ENCODE data around the gene RAI2.

The RAI2 gene

DNA sequence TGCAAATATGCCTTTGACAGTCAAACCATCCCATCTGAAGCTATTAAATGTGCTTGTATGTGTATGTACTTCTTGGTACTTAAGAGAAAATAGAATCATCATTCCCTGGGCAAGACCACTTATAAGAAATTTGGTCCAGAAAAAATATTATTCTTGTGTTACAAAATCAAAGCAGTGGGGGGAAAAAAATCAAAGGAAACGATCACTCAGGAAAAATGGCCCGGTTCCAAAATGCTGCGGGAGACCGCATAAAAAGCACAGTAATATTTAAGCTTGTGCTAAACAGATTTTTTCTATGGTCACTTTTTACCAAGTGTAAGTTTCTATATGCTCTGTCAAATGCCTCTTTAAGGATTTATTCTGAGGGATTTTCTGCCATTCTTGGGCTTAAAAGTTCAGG lies 36.1 kb downstream of the RAI2 start:
- DNase-seq (ENCODE audit: low read depth) = peak; percentile 43
- TF ChIP-seq, protein P1, sequence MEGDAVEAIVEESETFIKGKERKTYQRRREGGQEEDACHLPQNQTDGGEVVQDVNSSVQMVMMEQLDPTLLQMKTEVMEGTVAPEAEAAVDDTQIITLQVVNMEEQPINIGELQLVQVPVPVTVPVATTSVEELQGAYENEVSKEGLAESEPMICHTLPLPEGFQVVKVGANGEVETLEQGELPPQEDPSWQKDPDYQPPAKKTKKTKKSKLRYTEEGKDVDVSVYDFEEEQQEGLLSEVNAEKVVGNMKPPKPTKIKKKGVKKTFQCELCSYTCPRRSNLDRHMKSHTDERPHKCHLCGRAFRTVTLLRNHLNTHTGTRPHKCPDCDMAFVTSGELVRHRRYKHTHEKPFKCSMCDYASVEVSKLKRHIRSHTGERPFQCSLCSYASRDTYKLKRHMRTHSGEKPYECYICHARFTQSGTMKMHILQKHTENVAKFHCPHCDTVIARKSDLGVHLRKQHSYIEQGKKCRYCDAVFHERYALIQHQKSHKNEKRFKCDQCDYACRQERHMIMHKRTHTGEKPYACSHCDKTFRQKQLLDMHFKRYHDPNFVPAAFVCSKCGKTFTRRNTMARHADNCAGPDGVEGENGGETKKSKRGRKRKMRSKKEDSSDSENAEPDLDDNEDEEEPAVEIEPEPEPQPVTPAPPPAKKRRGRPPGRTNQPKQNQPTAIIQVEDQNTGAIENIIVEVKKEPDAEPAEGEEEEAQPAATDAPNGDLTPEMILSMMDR (conservative IDR thresholded peaks at IDR 0.05; ENCODE audit: control insufficient read depth, insufficient read depth, low read depth, low read length) = no peak

DNA sequence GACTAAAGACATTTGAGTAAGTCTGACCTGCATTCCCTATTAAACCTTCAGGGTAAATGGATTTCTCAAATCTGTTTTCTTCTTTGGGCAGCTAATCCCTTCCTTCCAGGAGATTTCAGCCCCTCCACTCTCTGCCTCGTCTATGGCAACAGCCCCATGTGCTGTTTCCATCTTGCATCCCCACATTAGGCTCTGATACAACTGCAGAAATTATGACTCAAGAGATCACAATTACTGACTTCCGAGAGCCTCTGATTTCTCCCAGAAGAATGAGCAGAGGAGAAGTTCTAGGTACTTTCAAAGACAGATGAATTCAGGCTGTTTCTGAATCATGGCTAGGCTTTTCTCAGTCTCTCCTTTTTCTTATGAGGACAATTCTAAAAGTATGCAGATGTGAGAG lies 38.7 kb downstream of the RAI2 start:
- DNase-seq (ENCODE audit: low read depth) = peak; percentile 30
- H3K4me3 ChIP-seq (ENCODE audit: control insufficient read depth, low read depth, low read length) = no peak overlapping the region
- TF ChIP-seq, protein P1 (conservative IDR thresholded peaks at IDR 0.05; ENCODE audit: control insufficient read depth, insufficient read depth, low read depth, low read length) = no peak

More for the DNA sequence above, 36.1 kb downstream of the RAI2 start:
- H3K4me3 ChIP-seq (ENCODE audit: control insufficient read depth, low read depth, low read length) = no peak overlapping the region

DNA sequence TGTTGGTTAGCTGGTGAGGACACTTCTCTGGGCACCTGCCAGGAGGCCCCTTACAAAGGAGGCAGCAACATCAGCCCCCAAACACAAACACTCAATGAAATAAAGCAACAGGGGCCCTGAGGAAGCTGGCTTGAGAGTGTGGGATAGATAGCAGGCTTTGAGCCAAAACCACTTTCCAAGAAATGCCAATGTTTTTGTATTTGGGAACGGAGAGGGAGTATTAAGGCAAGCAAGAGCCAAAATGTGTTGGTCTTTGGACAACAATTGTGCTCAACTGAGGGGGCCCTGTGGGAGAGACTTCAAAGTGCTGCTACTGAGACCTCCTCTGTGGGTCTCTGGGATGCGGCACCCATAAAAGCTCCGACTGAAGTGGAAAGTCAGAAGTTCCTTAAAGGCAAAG lies 41.0 kb downstream of the RAI2 start:
- DNase-seq (ENCODE audit: low read depth) = no peak
- TF ChIP-seq, protein P1 (conservative IDR thresholded peaks at IDR 0.05; ENCODE audit: control insufficient read depth, insufficient read depth, low read depth, low read length) = no peak
- H3K4me3 ChIP-seq (ENCODE audit: control insufficient read depth, low read depth, low read length) = no peak overlapping the region

DNA sequence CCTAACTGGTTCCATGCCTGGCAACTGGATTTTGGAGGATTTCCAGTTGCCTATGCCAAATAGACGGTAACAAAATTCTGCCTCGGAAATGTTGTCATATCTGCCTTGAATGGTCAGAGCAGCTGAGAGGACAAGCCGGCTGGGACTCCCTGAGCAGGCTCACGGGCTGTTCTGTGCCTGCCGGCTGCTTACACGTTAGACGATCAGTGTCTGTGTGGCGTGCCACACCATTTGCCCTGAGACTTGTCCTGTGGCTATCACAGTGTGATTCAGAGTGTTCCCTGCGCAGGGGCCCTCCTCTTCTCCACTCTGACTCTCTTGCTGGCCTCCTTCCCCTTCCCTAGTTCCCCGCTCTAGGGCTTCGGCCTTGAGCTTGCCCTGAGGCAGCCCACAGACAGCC lies 42.4 kb downstream of the RAI2 start:
- H3K4me3 ChIP-seq (ENCODE audit: control insufficient read depth, low read depth, low read length) = no peak overlapping the region
- TF ChIP-seq, protein P1 (conservative IDR thresholded peaks at IDR 0.05; ENCODE audit: control insufficient read depth, insufficient read depth, low read depth, low read length) = no peak
- DNase-seq (ENCODE audit: low read depth) = no peak

DNA sequence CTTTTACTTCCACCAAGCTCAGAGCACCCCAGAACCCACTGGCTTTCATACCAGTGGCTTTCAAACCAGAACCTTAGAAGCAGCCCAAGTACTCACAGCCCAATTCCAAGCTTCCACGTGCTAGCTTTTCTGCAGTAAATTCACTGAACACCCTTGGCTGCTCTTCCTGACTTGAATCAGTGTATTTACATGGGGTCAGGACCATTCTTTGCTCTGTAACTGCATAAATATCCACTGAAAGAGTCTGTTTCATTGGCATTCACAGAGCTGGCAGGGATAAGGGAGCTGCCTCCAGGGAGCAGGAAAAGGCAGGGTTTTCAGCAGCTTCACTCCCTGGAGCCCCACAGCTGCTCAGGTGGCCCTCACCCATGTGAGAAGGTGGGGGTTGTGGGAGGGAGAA lies 43.8 kb downstream of the RAI2 start:
- TF ChIP-seq, protein P1 (conservative IDR thresholded peaks at IDR 0.05; ENCODE audit: control insufficient read depth, insufficient read depth, low read depth, low read length) = no peak
- H3K4me3 ChIP-seq (ENCODE audit: control insufficient read depth, low read depth, low read length) = no peak overlapping the region
- DNase-seq (ENCODE audit: low read depth) = no peak

DNA sequence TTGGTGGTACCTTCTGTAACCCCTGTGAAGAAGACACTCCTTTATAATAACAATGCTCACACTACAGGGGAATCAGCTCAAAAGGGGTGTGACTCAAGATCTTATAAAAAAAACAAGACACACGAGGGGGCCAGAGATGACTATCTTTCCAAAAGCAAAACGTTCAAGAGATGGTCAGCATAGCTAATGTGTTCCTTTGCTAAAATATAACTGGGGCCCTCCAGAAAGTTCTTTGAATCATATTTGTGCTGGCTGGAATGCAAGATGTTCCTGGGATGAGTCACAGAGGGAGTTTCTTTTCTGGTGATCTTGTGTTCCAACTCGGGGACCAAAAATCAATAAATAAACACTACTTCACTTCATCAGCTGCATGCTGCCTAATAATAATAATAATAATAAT lies 46.5 kb downstream of the RAI2 start:
- H3K4me3 ChIP-seq (ENCODE audit: control insufficient read depth, low read depth, low read length) = no peak overlapping the region
- TF ChIP-seq, protein P1 (conservative IDR thresholded peaks at IDR 0.05; ENCODE audit: control insufficient read depth, insufficient read depth, low read depth, low read length) = no peak
- DNase-seq (ENCODE audit: low read depth) = peak; percentile 62

DNA sequence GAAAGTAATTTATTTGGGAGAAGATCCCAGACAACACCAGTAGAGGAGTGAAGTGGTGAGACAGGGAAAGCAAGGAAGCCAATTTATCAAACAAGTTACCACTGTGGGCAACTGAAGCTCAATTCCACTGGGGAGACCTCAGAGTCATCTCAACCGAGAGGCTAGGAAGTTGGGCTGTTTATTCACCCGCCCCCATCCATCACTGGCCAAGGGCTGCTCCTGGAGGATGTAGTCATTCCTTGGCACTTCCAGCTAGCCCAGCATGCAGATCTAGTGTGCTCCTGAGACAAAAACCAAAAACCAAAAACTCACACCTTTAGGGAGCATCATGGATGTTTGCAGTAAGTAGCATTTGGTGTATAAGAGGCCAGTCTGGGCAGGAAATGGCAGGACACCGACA lies 47.0 kb downstream of the RAI2 start:
- DNase-seq (ENCODE audit: low read depth) = peak; percentile 43

More for the DNA sequence above, 47.0 kb downstream of the RAI2 start:
- TF ChIP-seq, protein P1 (conservative IDR thresholded peaks at IDR 0.05; ENCODE audit: control insufficient read depth, insufficient read depth, low read depth, low read length) = no peak
- no peak overlapping the region for H3K4me3 ChIP-seq (ENCODE audit: control insufficient read depth, low read depth, low read length)

Measured in fibroblast of mammary gland (primary cell).